Lower leg skin (tissue), 4 donors: Measurements from ENCODE around the gene CDC7. TPM values are rescaled to one million over a fixed set of nuclear protein-coding genes. Genes with fewer than 3 reads are reported as not detected.

Experiments used
- DNase-seq, 2 donors: peaks; one replicate each; pipeline ENCODE4 v3.0.0-alpha.2; 2019; ENCODE audit warnings: low spot score in 2 of 2
- H3K4me3 ChIP-seq: fragments of 200-600 bp; sonication (generic); 2 replicates; pipeline ENCODE4 v1.5.1; 2017; ENCODE audit warnings: mild to moderate bottlenecking, low read depth; ENCODE audit not compliant: poor library complexity, severe bottlenecking
- CTCF ChIP-seq, 3 donors: fragments of 450-650 bp; IDR thresholded peaks; one replicate each; pipeline ENCODE4 v1.5.1; 2016; ENCODE audit warnings: antibody characterized with exemption in 3 of 3, mild to moderate bottlenecking in 3 of 3, moderate library complexity in 2 of 3
- POLR2A ChIP-seq, 2 donors: fragments of 450-650 bp; IDR thresholded peaks; one replicate each; pipeline ENCODE4 v1.6.1; 2016 to 2017; ENCODE audit warnings: antibody characterized with exemption in 2 of 2, mild to moderate bottlenecking in 1 of 2, moderate library complexity in 1 of 2
- WGBS, 2 donors: methylation state at CpG; one replicate each; pipeline ENCODE4 v1.1.5; 2018; 5-methylcytosine and 5-hydroxymethylcytosine counted together
- intact Hi-C: fragments of 100-400 bp; cut with DNase I; formaldehyde crosslinking; loops from one replicate; pipeline ENCODE4 v1.15.0; 2023; ENCODE audit warnings: low total_unique reads
- total RNA-seq, 4 donors: library from RNA; depleted of rRNA; stranded (reverse); fragments of >200 nt; gene quantifications; one replicate each; pipeline ENCODE4 v1.1.0, GENCODE V29; 2016

CDC7 gene
- total RNA-seq, 4 donors from 2014 or later = 0.80 to 1.1 (median 1.1) TPM

GRCh38 chr1:91523482-91523881, 22.8 kb downstream of the CDC7 start:
- H3K4me3 ChIP-seq = no peak overlapping the region
- intact Hi-C loops = no loop called here
- DNase-seq = no peak
- 50 to 55% methylated on average over 1 of the region's 1 CpG for WGBS, 2 donors
- TF ChIP-seq CTCF (IDR thresholded peaks at IDR 0.05) = no peak
- no peak for TF ChIP-seq POLR2A (IDR thresholded peaks at IDR 0.05)

- 56 to 63% methylated on average over 5 of the region's 5 CpGs for WGBS, 2 donors
These were observed 25.8 kb downstream of the CDC7 start for GRCh38 chr1:91526496-91526895.

GRCh38 chr1:91527266-91527765, 26.7 kb downstream of the CDC7 start:
- no peak for DNase-seq
- H3K4me3 ChIP-seq = no peak overlapping the region
- 73 to 75% methylated on average over 4 of the region's 4 CpGs for WGBS, 2 donors
- intact Hi-C loops = no loop called here
- TF ChIP-seq POLR2A (IDR thresholded peaks at IDR 0.05) (no peak), CTCF (IDR thresholded peaks at IDR 0.05) (no peak)

More at GRCh38 chr1:91526496-91526895, 25.8 kb downstream of the CDC7 start:
- no peak overlapping the region for H3K4me3 ChIP-seq
- no peak for TF ChIP-seq POLR2A (IDR thresholded peaks at IDR 0.05)
- no peak for TF ChIP-seq CTCF (IDR thresholded peaks at IDR 0.05)
- DNase-seq = no peak
- intact Hi-C loops = no loop called here

- intact Hi-C loops = no loop called here
- H3K4me3 ChIP-seq = no peak overlapping the region
- WGBS, 2 donors = 32 to 48% methylated on average over 2 of the region's 2 CpGs
- TF ChIP-seq CTCF (IDR thresholded peaks at IDR 0.05) (no peak), POLR2A (IDR thresholded peaks at IDR 0.05) (no peak)
- DNase-seq = peak in 1 of 2 donors; percentile 78
These were observed 27.1 kb downstream of the CDC7 start for GRCh38 chr1:91527781-91528180.

- intact Hi-C loops = loop anchor here (10.0 kb wide), 1 partner anchor 355 kb away; the partner anchor contains the start of gene TGFBR3
- peak in 1 of 2 donors; percentile 54 for DNase-seq
- WGBS, 2 donors = 56 to 66% methylated on average over 3 of the region's 3 CpGs
- TF ChIP-seq POLR2A (IDR thresholded peaks at IDR 0.05) (no peak), CTCF (IDR thresholded peaks at IDR 0.05) (no peak)
- no peak overlapping the region for H3K4me3 ChIP-seq
These were observed 29.2 kb downstream of the CDC7 start for GRCh38 chr1:91529856-91530255.
